GM12878 (cell line): Measurements from ENCODE around the gene SLU7. TPM values are rescaled to one million over a fixed set of nuclear protein-coding genes. Genes with fewer than 3 reads are reported as not detected.

Experiments used
- CTCF ChIP-seq, 3 experiments: IDR thresholded peaks in 2 of 3; conservative IDR thresholded peaks in 1 of 3; 2 replicates each; pipeline ENCODE4 v1.5.1; 2011; ENCODE audit warnings: low read depth in 3 of 3, low read length in 3 of 3, mild to moderate bottlenecking in 3 of 3, control low read depth in 2 of 3, moderate library complexity in 2 of 3, inconsistent platforms in 1 of 3, mixed read lengths in 1 of 3; ENCODE audit not compliant: control insufficient read depth in 2 of 3, insufficient read depth in 1 of 3; ENCODE audit errors: extremely low read depth in 1 of 3
- CUX1 ChIP-seq: IDR thresholded peaks from 2 replicates; pipeline ENCODE4 v1.6.1; 2012; ENCODE audit warnings: improper control_type of control experiment, low read depth, low read length; ENCODE audit not compliant: insufficient replicate concordance
- EED ChIP-seq: sonication (generic); IDR thresholded peaks from 2 replicates; pipeline ENCODE4 v1.6.1; 2016; ENCODE audit warnings: antibody characterized with exemption, low read depth
- GABPA ChIP-seq: IDR thresholded peaks from 2 replicates; pipeline ENCODE4 v1.6.1; 2014; ENCODE audit warnings: antibody characterized with exemption, low read depth, mild to moderate bottlenecking, inconsistent platforms
- HCFC1 ChIP-seq: fragments of 150-350 bp; IDR thresholded peaks from 2 replicates; pipeline ENCODE4 v1.6.1; 2014; ENCODE audit warnings: low read length
- HSF1 ChIP-seq: fragments of 150-350 bp; IDR thresholded peaks from 2 replicates; pipeline ENCODE4 v1.6.1; 2014; ENCODE audit warnings: mild to moderate bottlenecking, low read depth, low read length
- IKZF2 ChIP-seq, 2 experiments: fragments of 450-650 bp; IDR thresholded peaks; 2 replicates each; pipeline ENCODE4 v1.6.1; 2017; ENCODE audit warnings: mild to moderate bottlenecking in 2 of 2, moderate library complexity in 2 of 2
- MTA2 ChIP-seq: fragments of 450-650 bp; IDR thresholded peaks from 2 replicates; pipeline ENCODE4 v1.6.1; 2016; ENCODE audit warnings: low read depth, mild to moderate bottlenecking, moderate library complexity
- NFIC ChIP-seq: IDR thresholded peaks from 2 replicates; pipeline ENCODE4 v1.6.1; 2012; ENCODE audit warnings: low read depth, mild to moderate bottlenecking, inconsistent platforms, low read length, moderate library complexity
- NFYA ChIP-seq: IDR thresholded peaks from 2 replicates; pipeline ENCODE4 v1.6.1; 2011; ENCODE audit warnings: low read depth, mild to moderate bottlenecking, low read length, improper control_type of control experiment, borderline replicate concordance
- PAX8 ChIP-seq: fragments of 450-650 bp; IDR thresholded peaks from 2 replicates; pipeline ENCODE4 v1.6.1; 2017; ENCODE audit warnings: mild to moderate bottlenecking, moderate library complexity
- SMAD1 ChIP-seq: fragments of 450-650 bp; IDR thresholded peaks from 2 replicates; pipeline ENCODE4 v1.6.1; 2018; ENCODE audit warnings: mild to moderate bottlenecking, low read depth; ENCODE audit not compliant: partially characterized antibody
- YY1 ChIP-seq: IDR thresholded peaks from 2 replicates; pipeline ENCODE4 v1.6.1; 2011; ENCODE audit warnings: low read depth, mild to moderate bottlenecking, low read length
- ZBTB11 ChIP-seq: fragments of 450-650 bp; formaldehyde crosslinking; IDR thresholded peaks from 2 replicates; pipeline ENCODE4 v1.5.0; 2022; ENCODE audit warnings: mild to moderate bottlenecking, missing genetic modification characterization
- ZNF24 ChIP-seq: fragments of 450-650 bp; IDR thresholded peaks from 2 replicates; pipeline ENCODE4 v1.6.1; 2017; ENCODE audit warnings: antibody characterized with exemption, mild to moderate bottlenecking
- polyA plus RNA-seq, 11 experiments: library from polyadenylated mRNA; depleted of rRNA in 4 of 11; unstranded in 6 of 11; stranded (reverse) in 5 of 11; fragments of >200 nt; fragmentation: Nextera tagmentation in 4 of 11; fragmentation: Illumina TruSeq in 1 of 11; extraction: Ambion mirVana in 4 of 11; extraction: Trizol in 1 of 11; gene quantifications; 1 replicate in 1 of 11; 2 replicates in 10 of 11; pipeline versions ENCODE4 v1.2.1 to v1.2.3, GENCODE V29; 2011 to 2016; ENCODE audit warnings: inconsistent platforms in 2 of 11, missing spikeins in 2 of 11, low read depth in 1 of 11
- total RNA-seq, 4 experiments: library from RNA; depleted of rRNA in 3 of 4; stranded (reverse); fragments of >200 nt in 3 of 4; fragmentation: Illumina TruSeq in 1 of 4; extraction: Trizol in 1 of 4; gene quantifications; 2 replicates each; pipeline versions ENCODE4 v1.2.1 to v1.2.3, GENCODE V29; 2013 to 2021

Gene SLU7
- total and polyA plus RNA-seq, 10 of the 15 experiments (the other 5 are each of a cell fraction or from before 2014, with no cell fraction given): 32.7 to 55.2 (median 46.6) TPM

- TF ChIP-seq HSF1 (peak; percentile 48; the same call in 1 of the 2 replicates), ZNF24 (peak; percentile 59; the same call in 1 of the 2 replicates), HCFC1 (peak; percentile 20; the same call in 1 of the 2 replicates), CUX1 (peak; percentile 10), MTA2 (peak; percentile 89), CTCF (IDR thresholded peaks at IDR 0.05 in 2 of 3, conservative IDR thresholded peaks at IDR 0.05 in 1 of 3; ENCODE audit: control insufficient read depth in 2 of 3, extremely low read depth in 1 of 3, insufficient read depth in 1 of 3, low read depth in 3 of 3, low read length in 3 of 3) (no peak), EED (peak; percentile 97), PAX8 (no peak), IKZF2 (IDR thresholded peaks at IDR 0.05) (peak; percentile 99), SMAD1 (peak; percentile 98), NFYA (no peak), YY1 (peak; percentile 64; the same call in 1 of the 2 replicates), NFIC (peak; percentile 98), ZBTB11 (CRISPR knock-in tag) (no peak), GABPA (peak; percentile 69)
These were observed 48.9 kb upstream of the SLU7 start (continued) for GRCh38 chr5:160467555-160468362.
